ENCODE measurements around the gene KRTAP9-7.

Gene KRTAP9-7

GRCh38 chr17:41322903-41323895 lies 47.7 kb downstream of the KRTAP9-7 start:
- DNase-seq: no peak

GRCh38 chr17:41324180-41325075 lies 48.9 kb downstream of the KRTAP9-7 start:
- DNase-seq: no peak

GRCh38 chr17:41325126-41325525 lies 49.6 kb downstream of the KRTAP9-7 start:
- no peak for DNase-seq

- no peak for DNase-seq
Measured at GRCh38 chr17:41325611-41326010, 50.1 kb downstream of the KRTAP9-7 start.

All from inflammatory macrophage (primary cell).